K562 (cell line): ENCODE results near the gene PLAC8.
"Not testable (repeated sequence)": the region's sequence is repeated elsewhere in the genome, so short reads cannot be mapped to it uniquely, and the experiment has no call there.

ENCODE experiments used
- MAX ChIP-seq: sonication (generic); formaldehyde crosslinking; IDR thresholded peaks from 2 replicates; pipeline ENCODE4 v1.9.0; 2022; ENCODE audit warnings: mild to moderate bottlenecking, missing genetic modification reagents
- MEF2D ChIP-seq: conservative IDR thresholded peaks from 2 replicates; pipeline ENCODE4 v1.6.1; 2016; ENCODE audit warnings: low read depth, missing genetic modification characterization, missing compliant biosample characterization
- MTA3 ChIP-seq: fragments of 450-650 bp; formaldehyde crosslinking; IDR thresholded peaks from 2 replicates; pipeline ENCODE4 v1.6.1; 2017; ENCODE audit warnings: mild to moderate bottlenecking, borderline replicate concordance
- MXI1 ChIP-seq: IDR thresholded peaks from 2 replicates; pipeline ENCODE4 v1.6.1; 2011; ENCODE audit warnings: low read depth, mild to moderate bottlenecking, improper control_type of control experiment, low read length
- POLR2AphosphoS2 ChIP-seq: IDR thresholded peaks from 2 replicates; pipeline ENCODE4 v1.6.1; 2012; ENCODE audit warnings: low read length, improper control_type of control experiment
- RCOR1 ChIP-seq, 2 experiments: IDR thresholded peaks; 2 replicates each; pipeline ENCODE4 v1.6.1; 2012; ENCODE audit warnings: low read depth in 2 of 2, low read length in 2 of 2, borderline replicate concordance in 1 of 2, improper control_type of control experiment in 1 of 2
- SP1 ChIP-seq: sonication (generic); formaldehyde crosslinking; IDR thresholded peaks from 2 replicates; pipeline ENCODE4 v1.8.1; 2022; ENCODE audit warnings: mild to moderate bottlenecking, missing genetic modification reagents
- TBP ChIP-seq: optimal IDR thresholded peaks from 2 replicates; pipeline ENCODE3; 2011; ENCODE audit warnings: low read depth, low read length, improper control_type of control experiment
- USF2 ChIP-seq: sonication (generic); formaldehyde crosslinking; IDR thresholded peaks from 2 replicates; pipeline ENCODE4 v1.5.0; 2020; ENCODE audit warnings: missing genetic modification reagents

- TF ChIP-seq RCOR1 (IDR thresholded peaks at IDR 0.05; ENCODE audit: borderline replicate concordance in 1 of 2, low read depth in 2 of 2, low read length in 2 of 2); USF2; TBP; SP1 (CRISPR knock-in tag); MAX (CRISPR knock-in tag); MTA3; POLR2AphosphoS2; MXI1; MEF2D (tag): not testable (repeated sequence)
Observed at GRCh38 chr4:83145776-83146175, 31.2 kb upstream of the PLAC8 start.
